GM20000 (cell line): ENCODE data around the gene THYN1.
A peak's percentile ranks its signal among the peaks of the same experiment; 100 is the strongest.

Experiments
- DNase-seq: peaks from one replicate; pipeline ENCODE4 v3.0.0; 2012; ENCODE audit warnings: low spot score
- CTCF ChIP-seq: IDR thresholded peaks from 2 replicates; pipeline ENCODE4 v1.5.1; 2012; ENCODE audit warnings: mild to moderate bottlenecking, control low read depth; ENCODE audit errors: extremely low read depth, missing control alignments

The THYN1 gene

DNA sequence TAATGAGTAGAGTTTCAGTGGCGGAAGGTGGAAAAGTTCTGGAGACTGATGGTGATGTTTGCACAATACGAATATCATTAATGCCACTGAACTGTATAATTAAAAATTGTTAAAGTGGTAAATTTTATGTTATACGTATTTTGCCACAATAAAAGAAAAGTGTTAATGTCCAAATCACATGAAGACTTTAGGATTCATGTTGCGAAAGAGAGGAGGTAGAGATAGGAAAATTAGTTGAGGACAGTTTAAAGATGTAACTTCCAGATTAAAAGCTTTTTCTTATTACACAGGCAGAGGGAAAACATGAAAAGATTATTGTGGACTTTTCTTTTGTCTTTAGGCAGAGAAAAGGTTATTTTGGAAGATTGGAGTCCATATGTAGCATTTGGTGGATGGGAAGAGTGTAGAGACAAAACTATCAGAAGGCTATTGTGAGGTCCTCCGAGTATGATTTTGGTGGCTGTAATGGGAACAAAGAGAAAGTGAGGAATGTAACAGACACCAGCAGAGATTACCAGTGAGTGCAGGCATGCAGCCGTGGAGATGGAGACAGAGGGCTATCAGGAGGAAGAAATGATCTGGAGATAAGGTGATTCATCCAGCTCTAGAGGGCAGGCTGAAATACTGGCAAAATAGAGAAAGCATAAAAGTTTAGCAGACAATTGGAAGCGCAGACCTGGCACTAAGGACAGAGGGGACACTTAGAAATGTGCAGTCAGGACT lies 16.2 kb downstream of the THYN1 start:
- DNase-seq, result no peak
- TF ChIP-seq CTCF, result no peak

DNA sequence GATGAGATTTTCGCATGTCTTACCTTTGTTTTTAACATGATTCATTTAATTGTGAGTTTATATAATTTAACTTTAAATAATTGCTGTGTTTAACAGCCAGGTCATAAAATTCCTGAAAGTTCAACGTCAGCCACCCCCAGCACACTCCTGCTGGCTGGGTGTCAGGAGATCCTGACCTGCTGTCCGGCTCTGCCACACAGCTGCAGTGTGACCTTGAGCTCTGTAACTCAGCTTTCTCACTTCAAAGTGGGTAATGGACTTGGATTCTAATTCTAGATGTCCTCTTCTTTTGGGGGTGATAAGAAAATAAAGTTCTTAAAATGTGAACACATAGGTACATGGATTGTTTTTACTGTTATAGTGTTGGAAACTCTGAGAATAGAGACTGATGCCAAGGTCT lies 17.8 kb downstream of the THYN1 start:
- no peak for DNase-seq
- no peak for TF ChIP-seq CTCF

DNA sequence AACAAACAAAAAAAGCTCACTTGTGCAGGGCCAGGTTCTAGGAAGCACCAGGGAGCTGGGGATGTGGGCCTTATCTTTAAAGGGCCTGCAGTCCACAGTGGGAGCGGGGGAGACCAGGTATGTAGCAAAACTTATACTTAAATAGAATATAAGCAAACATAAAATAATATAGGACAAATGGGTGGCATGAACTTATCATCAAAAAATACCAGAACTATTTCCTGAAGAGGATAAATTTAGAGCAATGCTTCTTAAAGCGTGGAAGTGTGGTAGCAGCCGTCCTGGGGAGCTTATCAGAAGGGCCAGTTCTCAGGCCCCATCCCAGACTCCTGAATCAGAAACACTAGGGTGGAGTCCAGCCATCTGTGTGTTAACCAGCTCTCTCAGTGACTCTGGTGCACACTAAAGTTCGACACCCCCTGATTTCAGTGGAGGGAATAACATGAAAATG lies 19.4 kb downstream of the THYN1 start:
- no peak for DNase-seq
- no peak for TF ChIP-seq CTCF

DNA sequence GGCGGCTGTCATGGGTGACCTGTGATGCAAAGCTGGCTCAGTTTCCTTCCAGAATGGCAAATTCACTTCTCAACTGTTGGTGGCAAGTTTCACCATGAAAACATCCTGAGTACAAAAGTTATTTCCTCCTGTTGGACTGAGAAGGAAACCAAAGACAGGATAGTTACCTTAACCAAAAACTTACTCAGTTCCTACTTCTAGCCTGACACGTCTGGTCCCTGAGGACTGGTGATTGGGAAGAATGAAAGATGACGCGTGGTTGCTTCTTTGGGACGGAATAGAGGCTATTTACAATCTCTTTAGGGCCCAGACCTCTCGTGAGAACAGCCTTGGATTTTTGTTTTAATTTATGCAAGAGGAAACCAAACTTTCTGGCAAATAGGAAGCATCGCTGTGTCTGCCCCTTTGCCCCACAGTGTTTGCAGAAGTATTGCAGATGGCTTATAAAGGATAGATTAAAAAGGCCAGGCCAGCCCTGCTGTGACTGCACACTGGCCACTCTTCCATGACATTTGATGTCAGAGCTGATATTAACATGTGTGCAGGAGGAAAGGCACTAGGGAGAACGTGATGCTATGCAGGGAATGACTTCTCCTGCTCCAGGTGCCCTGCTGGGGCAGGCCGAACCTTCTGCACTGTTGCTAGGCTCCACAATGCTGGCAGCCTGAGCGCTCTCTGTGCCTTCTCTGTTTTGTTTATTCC lies 21.0 kb downstream of the THYN1 start:
- DNase-seq, result no peak
- TF ChIP-seq CTCF, result no peak

- no peak for TF ChIP-seq CTCF
- DNase-seq, result no peak
These were observed 22.8 kb downstream of the THYN1 start for GRCh38 chr11:134230339-134230738.

DNA sequence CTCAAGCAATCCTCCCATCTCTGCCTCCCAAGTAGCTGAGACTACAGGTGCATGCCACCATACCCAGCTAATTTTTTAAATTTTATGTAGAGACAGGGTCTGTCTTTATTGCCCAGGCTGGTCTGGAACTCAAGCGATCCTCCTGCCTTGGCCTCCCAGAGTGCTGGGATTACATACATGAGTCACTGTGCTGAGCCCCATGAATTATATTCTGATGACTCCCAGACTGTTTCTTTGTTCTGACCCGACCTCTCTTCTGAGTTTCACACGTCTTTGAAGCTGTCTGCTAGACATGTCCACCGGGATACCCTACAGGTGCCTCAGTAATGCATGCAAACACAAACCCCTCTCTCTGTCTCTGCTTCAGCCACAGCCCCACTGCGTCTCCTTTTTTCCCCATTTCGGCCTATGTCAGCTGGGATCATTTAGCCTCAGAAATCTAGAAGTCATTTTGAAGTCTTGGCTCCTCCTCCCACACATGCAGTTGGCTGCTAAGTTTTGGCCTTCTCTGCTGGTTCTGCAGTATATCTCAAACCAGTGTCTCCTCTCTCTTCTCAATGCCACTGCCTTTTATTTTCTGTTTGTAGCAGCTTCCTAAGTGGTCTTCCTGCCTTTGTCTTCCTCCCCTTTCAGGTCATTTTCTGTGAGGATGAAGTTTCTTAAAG lies 23.9 kb downstream of the THYN1 start:
- no peak for TF ChIP-seq CTCF
- no peak for DNase-seq

DNA sequence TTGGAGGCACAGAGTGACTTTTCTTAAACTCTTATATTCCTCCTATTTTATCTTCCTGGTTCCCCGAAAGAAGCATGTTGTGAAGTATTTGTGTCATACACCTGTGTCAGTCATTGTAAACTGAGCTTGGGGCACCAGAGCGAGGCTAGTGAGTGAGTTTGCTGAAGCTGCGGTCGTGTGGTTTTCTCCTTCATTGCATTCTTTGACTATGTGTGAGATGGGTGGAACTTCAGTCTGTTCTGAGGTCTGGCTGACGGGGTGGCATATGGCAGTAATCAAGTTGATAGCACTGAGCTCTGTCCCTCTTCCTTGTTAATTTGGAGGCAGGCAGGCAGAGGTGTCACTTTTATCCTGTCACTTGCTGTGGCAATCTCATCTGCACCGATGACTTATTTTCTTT lies 24.5 kb downstream of the THYN1 start:
- TF ChIP-seq CTCF, result no peak
- peak; percentile 72 for DNase-seq
